ENCODE results near the gene ANKRD6.

ANKRD6 gene

DNA sequence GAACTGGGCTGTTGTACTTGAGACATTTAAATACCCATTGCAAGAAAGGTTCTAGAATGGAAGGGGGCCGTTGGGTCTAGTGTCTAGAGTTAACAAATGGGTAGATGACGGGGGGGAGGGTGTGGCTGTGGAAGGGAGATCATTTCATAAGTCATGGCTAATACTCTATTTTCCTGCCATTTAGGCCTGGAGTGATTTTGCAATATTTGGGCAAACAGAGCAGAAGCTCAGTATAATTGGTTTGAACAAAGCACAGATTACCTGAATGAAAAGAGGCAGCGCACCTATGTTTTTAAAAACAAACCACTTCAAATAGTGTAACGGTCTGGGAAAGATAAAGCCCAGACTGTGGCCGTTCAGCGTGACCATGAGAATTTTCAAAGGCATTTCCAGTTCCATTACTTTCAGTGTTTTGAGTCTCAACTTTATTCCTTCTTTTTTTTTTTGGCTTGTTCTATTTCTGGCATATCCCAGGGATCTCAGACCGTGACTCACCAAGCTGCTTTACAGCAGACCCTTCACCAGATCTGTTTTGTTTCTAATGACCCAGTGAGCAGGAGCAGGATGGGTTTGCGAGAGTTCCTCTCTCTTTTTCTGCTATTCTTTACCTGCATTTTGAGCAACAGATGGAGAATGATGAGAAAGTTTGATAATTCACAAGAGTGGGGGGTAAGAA is 131.9 kb downstream of the ANKRD6 start:
- TF ChIP-seq, protein P1, sequence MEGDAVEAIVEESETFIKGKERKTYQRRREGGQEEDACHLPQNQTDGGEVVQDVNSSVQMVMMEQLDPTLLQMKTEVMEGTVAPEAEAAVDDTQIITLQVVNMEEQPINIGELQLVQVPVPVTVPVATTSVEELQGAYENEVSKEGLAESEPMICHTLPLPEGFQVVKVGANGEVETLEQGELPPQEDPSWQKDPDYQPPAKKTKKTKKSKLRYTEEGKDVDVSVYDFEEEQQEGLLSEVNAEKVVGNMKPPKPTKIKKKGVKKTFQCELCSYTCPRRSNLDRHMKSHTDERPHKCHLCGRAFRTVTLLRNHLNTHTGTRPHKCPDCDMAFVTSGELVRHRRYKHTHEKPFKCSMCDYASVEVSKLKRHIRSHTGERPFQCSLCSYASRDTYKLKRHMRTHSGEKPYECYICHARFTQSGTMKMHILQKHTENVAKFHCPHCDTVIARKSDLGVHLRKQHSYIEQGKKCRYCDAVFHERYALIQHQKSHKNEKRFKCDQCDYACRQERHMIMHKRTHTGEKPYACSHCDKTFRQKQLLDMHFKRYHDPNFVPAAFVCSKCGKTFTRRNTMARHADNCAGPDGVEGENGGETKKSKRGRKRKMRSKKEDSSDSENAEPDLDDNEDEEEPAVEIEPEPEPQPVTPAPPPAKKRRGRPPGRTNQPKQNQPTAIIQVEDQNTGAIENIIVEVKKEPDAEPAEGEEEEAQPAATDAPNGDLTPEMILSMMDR (IDR thresholded peaks at IDR 0.05; ENCODE audit: borderline replicate concordance, control extremely low read depth, extremely low read depth, insufficient read depth, missing control alignments), result no peak
- DNase-seq (ENCODE audit: low spot score), result no peak
- in situ Hi-C loops (cut with MboI; ENCODE audit: low sequenced_read_pairs, unreplicated experiment), result no loop called here

DNA sequence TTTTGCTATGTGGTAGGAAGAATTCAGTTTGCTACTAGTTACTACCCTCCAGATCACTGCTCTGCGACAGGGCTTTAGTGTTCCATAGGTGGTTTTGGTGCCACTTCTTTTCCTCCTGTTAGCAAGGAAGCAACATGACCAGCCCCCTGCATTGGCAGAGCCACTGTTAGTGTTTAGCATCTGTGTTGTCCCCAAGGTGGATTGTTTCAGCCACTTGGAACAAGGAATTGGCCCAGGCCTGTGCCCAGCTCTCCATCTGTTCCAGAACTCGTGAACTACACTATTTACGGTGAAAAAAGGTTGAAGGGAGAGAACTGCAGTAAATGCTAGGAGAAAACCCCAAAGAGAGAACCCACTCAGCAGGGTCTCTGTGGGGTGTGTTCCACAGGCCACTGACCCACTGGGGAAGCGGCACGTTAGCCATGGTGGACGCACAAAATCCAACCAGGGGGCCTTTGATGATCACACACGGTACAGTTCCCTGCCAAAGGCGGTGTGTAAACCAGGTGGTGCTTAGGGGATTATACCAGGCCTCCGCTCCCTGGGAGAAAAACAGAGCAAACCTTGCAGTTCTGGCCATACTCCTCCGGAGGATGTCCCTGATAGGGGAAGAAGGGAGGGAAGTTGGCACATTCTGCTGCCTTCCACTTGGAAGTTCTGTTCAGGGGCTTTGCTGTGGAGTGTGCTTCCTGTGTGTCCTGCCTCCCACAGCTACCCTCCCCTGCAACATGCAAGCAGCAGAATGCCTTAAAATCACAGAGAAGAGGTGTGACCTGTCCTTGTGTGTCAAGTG is 133.3 kb downstream of the ANKRD6 start:
- in situ Hi-C loops (cut with MboI; ENCODE audit: low sequenced_read_pairs, unreplicated experiment), result no loop called here
- DNase-seq (ENCODE audit: low spot score), result no peak
- TF ChIP-seq, protein P1 (IDR thresholded peaks at IDR 0.05; ENCODE audit: borderline replicate concordance, control extremely low read depth, extremely low read depth, insufficient read depth, missing control alignments), result no peak

DNA sequence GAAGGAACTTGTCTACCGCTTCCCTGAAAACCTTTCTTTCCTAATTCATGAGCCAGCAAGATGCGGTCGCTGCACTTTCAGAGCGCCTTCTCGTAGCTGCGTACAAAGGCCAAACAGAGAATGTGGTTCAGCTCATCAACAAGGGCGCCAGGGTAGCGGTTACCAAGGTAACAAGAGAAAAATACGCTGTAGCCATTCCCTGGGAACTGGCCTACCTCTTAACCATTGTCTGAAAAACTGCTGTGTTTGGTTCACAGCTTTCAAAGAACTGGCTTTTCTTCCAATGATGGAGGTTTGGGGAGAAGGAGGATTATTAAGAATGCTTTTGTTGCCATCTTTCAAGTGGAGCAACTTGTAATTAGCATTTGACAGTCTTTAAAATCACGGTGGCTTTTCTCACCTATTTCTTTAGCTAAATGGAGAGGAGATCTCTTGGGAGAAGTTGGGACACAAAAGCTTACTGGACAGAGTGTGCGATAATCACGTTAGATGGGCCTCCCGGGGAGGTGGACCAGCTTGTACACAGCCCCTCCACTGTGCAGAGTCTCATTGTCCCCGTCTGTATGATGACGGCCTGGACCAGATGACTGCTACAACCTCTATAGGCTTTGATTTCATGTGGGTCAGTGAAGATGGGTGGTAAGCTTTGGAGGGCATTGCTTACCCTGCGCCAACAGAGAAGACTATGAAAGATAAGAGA is 134.1 kb downstream of the ANKRD6 start:
- DNase-seq (ENCODE audit: low spot score), result no peak
- TF ChIP-seq, protein P1 (IDR thresholded peaks at IDR 0.05; ENCODE audit: borderline replicate concordance, control extremely low read depth, extremely low read depth, insufficient read depth, missing control alignments), result no peak
- in situ Hi-C loops (cut with MboI; ENCODE audit: low sequenced_read_pairs, unreplicated experiment), result no loop called here

DNA sequence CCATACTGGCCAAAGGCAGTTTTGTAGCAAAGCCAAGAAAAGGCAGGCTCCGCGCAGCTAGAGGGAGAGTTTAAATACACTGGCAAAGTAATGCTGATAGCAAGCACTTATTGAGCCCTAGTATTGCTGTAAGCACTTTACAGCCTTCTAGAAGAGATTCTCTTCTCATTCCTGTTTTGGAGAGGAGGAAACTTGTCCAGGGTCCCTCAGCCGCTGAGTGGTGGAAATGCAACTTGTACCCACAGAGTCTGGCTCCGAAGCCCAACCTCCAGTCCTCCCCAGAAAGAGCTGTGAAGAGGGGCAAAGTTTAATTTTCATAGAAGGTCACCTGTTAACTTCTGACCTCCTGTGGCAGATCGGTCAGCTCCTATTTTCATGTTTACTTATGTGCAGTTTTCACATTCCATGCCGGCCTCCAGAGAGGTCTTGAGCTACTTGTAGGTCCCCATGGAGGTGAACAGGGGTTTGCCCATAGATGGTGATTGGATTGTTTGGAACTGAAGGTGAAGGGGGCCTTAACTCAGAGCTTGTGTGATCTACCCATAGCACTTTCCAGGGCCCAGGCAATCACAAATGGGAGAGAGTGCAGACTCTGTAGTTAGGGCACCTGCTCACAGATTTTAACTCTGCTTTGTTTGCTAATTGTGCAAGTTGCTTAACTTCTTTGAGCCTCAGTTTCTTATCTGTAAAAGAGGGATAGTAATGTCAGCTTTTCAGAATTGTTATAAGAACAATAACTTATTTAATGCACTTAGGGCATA is 134.9 kb downstream of the ANKRD6 start:
- TF ChIP-seq, protein P1 (IDR thresholded peaks at IDR 0.05; ENCODE audit: borderline replicate concordance, control extremely low read depth, extremely low read depth, insufficient read depth, missing control alignments), result no peak
- DNase-seq (ENCODE audit: low spot score), result no peak
- in situ Hi-C loops (cut with MboI; ENCODE audit: low sequenced_read_pairs, unreplicated experiment), result no loop called here

DNA sequence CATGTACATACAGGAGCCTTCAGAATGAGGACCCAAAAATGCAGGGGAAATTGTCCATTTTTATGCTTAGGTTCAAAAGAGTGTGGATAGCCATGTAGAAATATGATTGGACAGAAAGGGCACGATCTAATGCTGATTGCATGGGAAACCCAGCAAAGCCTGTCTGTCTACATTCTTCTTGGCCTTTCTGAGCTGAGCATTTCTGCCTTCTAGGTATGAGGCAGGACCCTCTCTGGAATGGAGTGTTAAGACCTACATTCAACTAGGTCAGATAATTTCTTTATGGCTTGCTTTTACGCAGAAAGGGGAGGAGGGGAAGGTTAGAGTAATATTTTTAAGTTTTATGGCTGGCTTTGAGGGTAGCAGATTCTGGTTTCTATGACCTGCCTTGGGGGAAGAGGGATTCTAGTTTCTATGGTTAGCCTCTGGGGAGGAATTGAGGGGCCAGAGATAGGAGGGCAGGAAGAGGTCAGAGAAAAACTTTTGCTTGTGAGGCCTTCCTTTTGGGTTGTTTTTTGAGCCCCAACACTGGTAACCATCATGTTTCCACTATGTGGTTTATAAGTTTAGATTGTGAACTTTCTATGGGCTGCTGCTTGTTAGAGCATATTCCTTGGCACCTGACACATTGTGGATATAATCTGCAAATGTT is 142.1 kb downstream of the ANKRD6 start:
- DNase-seq (ENCODE audit: low spot score), result no peak
- in situ Hi-C loops (cut with MboI; ENCODE audit: low sequenced_read_pairs, unreplicated experiment), result no loop called here
- TF ChIP-seq, protein P1 (IDR thresholded peaks at IDR 0.05; ENCODE audit: borderline replicate concordance, control extremely low read depth, extremely low read depth, insufficient read depth, missing control alignments), result no peak
